ENCODE results near the gene FAM43A.

The FAM43A gene

GRCh38 chr3:194736277-194736895, 50.7 kb downstream of the FAM43A start:
- H3K9me3 ChIP-seq (ENCODE audit: low read depth, low read length), result no peaks in the 10 kb centered on the region
- no peaks in the 10 kb centered on the region for H3K36me3 ChIP-seq (ENCODE audit: insufficient read depth, low read length)
- H3K9ac ChIP-seq (ENCODE audit: insufficient read length), result no peak overlapping the region
- TF ChIP-seq FOXP2 (optimal IDR thresholded peaks at IDR 0.05; ENCODE audit: control extremely low read depth, extremely low read length, insufficient read depth), result no peak
- TF ChIP-seq POLR2AphosphoS5 (IDR thresholded peaks at IDR 0.05; ENCODE audit: borderline replicate concordance, low read depth, low read length), result no peak
- no peak for TF ChIP-seq EZH2 (IDR thresholded peaks at IDR 0.05)
- no peak for DNase-seq (ENCODE audit: low read depth, low spot score)
- no peak overlapping the region for H3K27ac ChIP-seq
- no peak overlapping the region for H3K4me3 ChIP-seq

DNA sequence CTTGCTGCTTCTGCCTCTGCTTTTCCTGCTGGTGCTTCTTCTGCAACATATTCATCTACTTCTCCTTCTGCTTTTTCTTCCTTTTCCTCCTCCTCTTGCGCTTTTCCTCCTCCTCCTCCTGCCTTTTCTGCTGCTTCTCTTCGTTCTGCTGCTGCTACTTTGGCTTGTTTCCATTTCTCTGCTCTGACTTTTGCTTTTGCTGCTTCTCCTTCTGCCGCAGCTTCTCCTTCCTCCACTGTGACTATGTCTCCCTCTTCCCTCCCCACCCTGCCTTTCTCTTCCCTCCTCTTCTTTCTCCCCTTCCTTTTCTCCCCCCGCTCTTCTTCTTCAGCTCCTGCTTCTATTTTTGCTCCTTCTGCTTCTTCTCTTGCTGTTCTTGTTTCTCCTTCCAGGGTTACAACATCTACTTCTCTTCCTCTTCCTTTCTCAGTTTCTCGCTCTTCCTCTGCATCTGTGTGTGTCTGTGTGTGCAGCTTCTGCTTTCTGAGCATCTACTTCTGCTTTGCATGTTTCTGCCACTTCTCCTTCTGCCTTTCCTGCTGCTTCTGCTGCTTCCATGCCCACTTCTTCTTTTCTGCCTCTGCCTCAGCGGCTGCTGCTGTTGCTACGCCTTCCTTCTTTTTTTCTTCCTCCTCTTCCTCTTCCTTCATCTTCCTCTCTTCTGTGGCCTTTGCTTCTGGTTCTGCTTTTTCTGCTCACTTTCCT, 51.4 kb downstream of the FAM43A start:
- H3K9me3 ChIP-seq (ENCODE audit: low read depth, low read length), result no peaks in the 10 kb centered on the region
- no peaks in the 10 kb centered on the region for H3K36me3 ChIP-seq (ENCODE audit: insufficient read depth, low read length)
- no peak overlapping the region for H3K9ac ChIP-seq (ENCODE audit: insufficient read length)
- TF ChIP-seq POLR2AphosphoS5 (IDR thresholded peaks at IDR 0.05; ENCODE audit: borderline replicate concordance, low read depth, low read length), result no peak
- TF ChIP-seq FOXP2 (optimal IDR thresholded peaks at IDR 0.05; ENCODE audit: control extremely low read depth, extremely low read length, insufficient read depth), result no peak
- no peak for TF ChIP-seq EZH2 (IDR thresholded peaks at IDR 0.05)
- DNase-seq (ENCODE audit: low read depth, low spot score), result no peak
- no peak overlapping the region for H3K4me3 ChIP-seq
- no peak overlapping the region for H3K27ac ChIP-seq

All from SK-N-MC (cell line).